GM12874 (cell line): ENCODE results near the gene LAMA3.

ENCODE experiments used
- TF ChIP-seq, protein P1 (sequence below): IDR thresholded peaks from 2 replicates; pipeline ENCODE4 v1.5.1; 2011; ENCODE audit warnings: low read depth, mild to moderate bottlenecking, control low read depth, low read length, moderate library complexity; ENCODE audit not compliant: insufficient read depth

The LAMA3 gene

DNA sequence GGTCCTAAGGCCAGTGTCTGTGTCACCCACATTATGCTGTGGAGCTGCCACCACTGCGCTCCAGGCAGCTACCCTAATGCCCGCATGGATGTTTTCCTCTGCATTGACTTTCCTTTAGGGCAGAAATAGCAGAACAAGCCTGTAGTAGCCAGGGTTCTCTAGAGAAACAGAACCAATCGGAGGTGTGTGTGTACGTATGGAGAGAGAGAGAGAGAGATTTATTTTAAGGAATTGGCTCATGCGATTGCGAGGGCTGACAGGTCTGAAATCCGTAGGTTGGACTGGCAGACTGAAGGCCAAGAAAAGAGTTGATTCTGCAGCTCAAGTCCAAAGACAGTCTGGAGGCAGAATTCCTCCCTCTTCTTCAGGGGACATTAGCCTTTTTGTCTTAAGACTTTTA lies 110.3 kb downstream of the LAMA3 start:
- TF ChIP-seq, protein P1, sequence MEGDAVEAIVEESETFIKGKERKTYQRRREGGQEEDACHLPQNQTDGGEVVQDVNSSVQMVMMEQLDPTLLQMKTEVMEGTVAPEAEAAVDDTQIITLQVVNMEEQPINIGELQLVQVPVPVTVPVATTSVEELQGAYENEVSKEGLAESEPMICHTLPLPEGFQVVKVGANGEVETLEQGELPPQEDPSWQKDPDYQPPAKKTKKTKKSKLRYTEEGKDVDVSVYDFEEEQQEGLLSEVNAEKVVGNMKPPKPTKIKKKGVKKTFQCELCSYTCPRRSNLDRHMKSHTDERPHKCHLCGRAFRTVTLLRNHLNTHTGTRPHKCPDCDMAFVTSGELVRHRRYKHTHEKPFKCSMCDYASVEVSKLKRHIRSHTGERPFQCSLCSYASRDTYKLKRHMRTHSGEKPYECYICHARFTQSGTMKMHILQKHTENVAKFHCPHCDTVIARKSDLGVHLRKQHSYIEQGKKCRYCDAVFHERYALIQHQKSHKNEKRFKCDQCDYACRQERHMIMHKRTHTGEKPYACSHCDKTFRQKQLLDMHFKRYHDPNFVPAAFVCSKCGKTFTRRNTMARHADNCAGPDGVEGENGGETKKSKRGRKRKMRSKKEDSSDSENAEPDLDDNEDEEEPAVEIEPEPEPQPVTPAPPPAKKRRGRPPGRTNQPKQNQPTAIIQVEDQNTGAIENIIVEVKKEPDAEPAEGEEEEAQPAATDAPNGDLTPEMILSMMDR, result no peak

DNA sequence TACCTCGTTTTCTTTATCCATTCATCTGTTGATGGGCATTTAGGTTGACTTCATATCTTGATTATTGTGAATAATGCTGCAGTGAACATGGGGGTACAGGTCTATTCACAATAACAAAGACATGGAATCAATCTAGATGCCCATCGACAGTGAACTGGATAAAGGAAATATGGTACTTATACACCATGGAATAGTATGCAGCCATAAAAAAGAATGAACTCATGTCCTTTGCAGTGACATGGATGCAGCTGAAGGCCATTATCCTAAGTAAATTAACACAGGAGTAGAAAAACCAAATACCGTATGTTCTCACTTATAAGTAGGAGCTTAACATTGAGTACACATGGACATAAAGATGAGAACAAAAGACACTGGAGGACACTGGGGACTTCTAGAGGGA lies 111.6 kb downstream of the LAMA3 start:
- TF ChIP-seq, protein P1, result no peak

DNA sequence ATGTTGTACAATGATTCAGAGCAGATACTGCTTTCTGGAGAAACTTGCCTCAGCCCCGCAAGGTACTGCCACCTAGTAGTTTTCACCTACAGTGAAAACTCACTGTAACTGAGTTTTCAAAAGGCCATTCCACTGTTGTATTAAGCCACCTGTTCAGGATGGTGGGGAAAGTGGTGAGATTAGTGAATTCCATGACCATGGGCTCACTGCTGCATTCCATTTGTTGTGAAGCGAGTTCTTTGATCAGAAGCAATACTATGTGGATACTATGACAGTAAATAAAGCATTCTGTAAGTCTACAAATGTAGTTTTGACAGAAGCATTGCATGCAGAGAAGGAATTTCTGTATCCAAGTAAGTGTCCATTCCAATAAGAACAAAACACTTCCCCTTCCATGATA lies 113.6 kb downstream of the LAMA3 start:
- TF ChIP-seq, protein P1, result no peak

DNA sequence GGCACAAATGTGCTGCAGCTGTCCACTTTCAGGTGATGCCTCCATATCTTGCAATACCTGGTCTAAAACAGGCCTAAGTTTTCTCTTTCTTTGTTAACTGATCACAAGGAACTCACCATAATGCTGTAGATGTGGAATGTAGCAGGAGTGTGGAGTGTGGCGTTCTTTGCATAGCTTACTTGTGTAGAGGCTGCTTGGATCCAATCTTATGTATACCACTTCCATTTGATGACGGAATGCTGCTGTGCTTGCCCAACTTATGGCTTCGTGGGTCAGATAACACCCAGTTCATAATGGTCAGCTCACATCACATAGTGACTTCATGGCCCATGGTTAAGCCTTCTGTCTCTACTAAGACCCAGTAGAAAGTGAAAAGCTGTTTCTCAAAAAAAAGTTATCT lies 114.5 kb downstream of the LAMA3 start:
- TF ChIP-seq, protein P1, result no peak

DNA sequence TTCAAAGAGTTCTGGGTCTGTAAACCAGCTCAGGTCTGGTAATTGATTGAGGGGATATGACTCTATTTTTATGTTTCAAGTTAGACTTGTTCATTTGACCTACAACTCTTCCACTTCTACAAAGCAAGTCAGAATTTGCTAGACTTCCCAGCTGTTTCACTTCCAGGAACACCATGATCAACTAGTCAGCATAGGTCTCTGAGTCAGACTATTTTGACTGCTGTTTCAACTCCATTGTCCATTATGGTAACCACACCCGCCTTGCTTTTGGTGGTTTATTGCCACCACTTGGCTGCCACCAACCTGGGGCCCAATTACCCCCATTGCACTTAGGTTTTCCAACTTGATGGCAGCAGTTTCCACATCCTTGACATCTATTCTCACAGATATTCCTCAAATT lies 116.6 kb downstream of the LAMA3 start:
- TF ChIP-seq, protein P1, result no peak

DNA sequence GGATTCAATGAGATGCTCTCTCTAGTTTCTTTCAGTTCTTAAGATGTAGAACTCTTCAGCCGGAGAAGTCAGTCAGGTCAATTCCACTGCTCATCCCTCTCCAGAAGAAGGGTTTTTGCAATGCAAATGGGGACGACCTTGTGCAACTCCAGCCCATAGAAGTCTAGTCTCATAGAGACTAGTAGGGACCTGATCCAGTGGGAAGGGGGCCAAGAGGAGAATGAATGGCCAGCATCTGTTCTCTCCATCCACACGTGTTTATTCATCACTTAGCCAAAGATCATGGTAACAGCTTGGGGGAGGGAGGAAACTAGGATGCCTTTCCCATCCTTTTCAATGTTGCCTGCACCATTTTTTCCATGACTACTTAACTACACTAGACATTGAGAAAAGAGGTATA lies 120.2 kb downstream of the LAMA3 start:
- TF ChIP-seq, protein P1, result no peak

DNA sequence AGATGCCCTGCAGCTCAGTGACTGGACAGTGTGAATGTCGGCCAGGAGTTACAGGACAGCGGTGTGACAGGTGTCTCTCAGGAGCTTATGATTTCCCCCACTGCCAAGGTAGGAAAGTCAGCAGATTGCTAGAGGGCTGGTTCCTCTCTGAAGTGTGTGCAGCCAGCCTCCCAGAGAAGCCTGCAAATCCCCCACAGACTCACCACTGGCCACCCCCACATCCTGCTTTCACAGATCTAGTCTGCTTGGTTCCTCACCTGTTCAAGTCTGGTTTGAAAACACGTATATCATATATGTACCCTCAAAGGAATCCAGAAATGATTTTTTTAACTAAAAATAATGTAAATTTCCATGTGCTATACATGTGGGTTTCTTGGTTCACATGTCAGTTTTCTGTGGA lies 121.1 kb downstream of the LAMA3 start:
- TF ChIP-seq, protein P1, result no peak

DNA sequence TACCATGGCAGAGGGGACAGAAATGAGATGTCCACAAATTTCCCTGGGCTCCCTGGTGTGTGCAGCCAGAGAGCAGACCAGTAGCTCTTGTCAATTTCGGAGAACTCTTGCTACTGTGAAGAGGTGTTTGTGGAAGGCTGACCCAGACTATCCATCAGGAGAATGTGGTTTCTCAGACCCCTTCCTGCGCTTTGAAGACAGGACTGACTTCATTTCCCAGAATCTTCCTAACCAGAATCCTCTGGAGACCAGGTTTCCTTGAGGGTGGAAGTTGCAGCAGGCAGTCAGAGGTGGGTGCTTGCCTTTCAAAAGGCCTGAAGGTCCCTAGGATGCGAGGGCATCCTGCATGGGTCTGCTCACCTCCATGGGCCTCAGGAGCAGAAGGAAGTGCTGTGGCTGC lies 121.9 kb downstream of the LAMA3 start:
- TF ChIP-seq, protein P1, result no peak
